ENCODE data around the gene CPB1.

Gene CPB1

GRCh38 chr3:148903022-148903442 lies 75.4 kb downstream of the CPB1 start:
- DNase-seq (ENCODE audit: extremely low read depth, low read depth), result no peak
- no peak for TF ChIP-seq CTCF (IDR thresholded peaks at IDR 0.05; ENCODE audit: low read depth, low read length)

GRCh38 chr3:148903941-148904340 lies 76.3 kb downstream of the CPB1 start:
- no peak for TF ChIP-seq CTCF (IDR thresholded peaks at IDR 0.05; ENCODE audit: low read depth, low read length)
- no peak for DNase-seq (ENCODE audit: extremely low read depth, low read depth)

GRCh38 chr3:148906667-148907066 lies 79.1 kb downstream of the CPB1 start:
- TF ChIP-seq CTCF (IDR thresholded peaks at IDR 0.05; ENCODE audit: low read depth, low read length), result no peak
- DNase-seq (ENCODE audit: extremely low read depth, low read depth), result no peak
